ENCODE data around the gene PLEKHF1. TPM values are rescaled to one million over a fixed set of nuclear protein-coding genes. Genes with fewer than 3 reads are reported as not detected.

Gene PLEKHF1
- total and polyA plus RNA-seq, 2 of the 13 experiments (the other 11 are each of a cell fraction or from before 2014, with no cell fraction given): 2.9 to 3.8 TPM

DNA sequence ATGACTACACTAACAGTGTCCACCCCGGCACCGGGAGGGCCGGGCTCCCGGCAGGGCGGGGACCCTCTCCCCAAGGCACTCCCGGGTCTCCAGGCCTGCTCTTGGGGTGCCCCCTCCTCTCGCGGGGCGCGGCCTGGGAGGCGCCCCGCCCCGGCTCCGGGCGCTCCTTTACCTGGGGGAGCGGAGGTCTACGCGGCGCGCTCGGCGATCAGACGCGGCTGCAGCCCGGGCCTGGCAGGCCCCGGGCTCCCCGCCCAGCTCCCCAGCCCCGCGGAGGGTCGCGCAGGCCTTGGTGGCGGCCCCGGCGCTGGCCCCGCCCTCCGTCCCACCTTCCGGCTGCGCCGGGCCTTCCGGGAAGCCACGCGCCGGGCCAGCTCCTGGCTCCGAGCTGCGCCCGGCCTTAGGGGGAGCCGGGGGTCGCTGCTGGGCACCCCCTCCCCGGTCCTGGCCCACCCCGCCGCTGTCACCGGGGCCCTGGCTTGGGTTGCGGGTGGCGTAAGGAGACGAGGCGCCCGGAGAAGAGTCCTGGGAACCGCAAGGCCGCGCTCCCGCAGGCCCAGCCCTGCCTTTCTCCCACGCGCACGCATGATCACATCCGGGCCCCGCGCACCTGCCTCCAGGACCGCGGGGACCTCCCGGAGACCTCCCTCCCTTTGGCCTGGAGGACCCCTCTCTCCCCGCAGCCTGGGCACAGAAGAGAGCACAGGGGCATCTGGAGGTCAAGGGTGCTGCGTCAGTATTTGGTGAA lies 49.9 kb downstream of the PLEKHF1 start, which contains the start of gene C19orf12 (continued):
- TF ChIP-seq, protein P1, sequence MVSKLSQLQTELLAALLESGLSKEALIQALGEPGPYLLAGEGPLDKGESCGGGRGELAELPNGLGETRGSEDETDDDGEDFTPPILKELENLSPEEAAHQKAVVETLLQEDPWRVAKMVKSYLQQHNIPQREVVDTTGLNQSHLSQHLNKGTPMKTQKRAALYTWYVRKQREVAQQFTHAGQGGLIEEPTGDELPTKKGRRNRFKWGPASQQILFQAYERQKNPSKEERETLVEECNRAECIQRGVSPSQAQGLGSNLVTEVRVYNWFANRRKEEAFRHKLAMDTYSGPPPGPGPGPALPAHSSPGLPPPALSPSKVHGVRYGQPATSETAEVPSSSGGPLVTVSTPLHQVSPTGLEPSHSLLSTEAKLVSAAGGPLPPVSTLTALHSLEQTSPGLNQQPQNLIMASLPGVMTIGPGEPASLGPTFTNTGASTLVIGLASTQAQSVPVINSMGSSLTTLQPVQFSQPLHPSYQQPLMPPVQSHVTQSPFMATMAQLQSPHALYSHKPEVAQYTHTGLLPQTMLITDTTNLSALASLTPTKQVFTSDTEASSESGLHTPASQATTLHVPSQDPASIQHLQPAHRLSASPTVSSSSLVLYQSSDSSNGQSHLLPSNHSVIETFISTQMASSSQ (IDR thresholded peaks at IDR 0.05; ENCODE audit: low read depth): no peak
- TF ChIP-seq, protein P1 (CRISPR knock-in tag; IDR thresholded peaks at IDR 0.05; ENCODE audit: borderline replicate concordance): no peak
- TF ChIP-seq ZNF891 (CRISPR knock-in tag; IDR thresholded peaks at IDR 0.05) (no peak), THAP11 (CRISPR knock-in tag; IDR thresholded peaks at IDR 0.05) (peak; percentile 57; the same call in 1 of the 2 replicates), PCBP2 (optimal IDR thresholded peaks at IDR 0.05; ENCODE audit: low read depth, low read length, poor library complexity, severe bottlenecking) (no peak), ETV6 (CRISPR knock-in tag; conservative IDR thresholded peaks at IDR 0.05) (peak; percentile 51; the same call in 1 of the 2 replicates), MIXL1 (CRISPR knock-in tag; IDR thresholded peaks at IDR 0.05) (no peak), HNRNPLL (IDR thresholded peaks at IDR 0.05; ENCODE audit: low read depth, low read length, poor library complexity, severe bottlenecking) (peak; percentile 58), ZNF143 (CRISPR knock-in tag; IDR thresholded peaks at IDR 0.05) (no peak), ZSCAN25 (CRISPR knock-in tag; IDR thresholded peaks at IDR 0.05) (no peak), HES4 (CRISPR knock-in tag; IDR thresholded peaks at IDR 0.05; ENCODE audit: borderline replicate concordance) (peak; percentile 82; the same call in 1 of the 2 replicates), MED1 (CRISPR knock-in tag; IDR thresholded peaks at IDR 0.05) (0 out of 2 replicates have a peak, but pooled peaks have one; percentile 8), KMT2B (CRISPR knock-in tag; IDR thresholded peaks at IDR 0.05) (0 out of 2 replicates have a peak, but pooled peaks have one; percentile 21)
- TF ChIP-seq, protein P2, sequence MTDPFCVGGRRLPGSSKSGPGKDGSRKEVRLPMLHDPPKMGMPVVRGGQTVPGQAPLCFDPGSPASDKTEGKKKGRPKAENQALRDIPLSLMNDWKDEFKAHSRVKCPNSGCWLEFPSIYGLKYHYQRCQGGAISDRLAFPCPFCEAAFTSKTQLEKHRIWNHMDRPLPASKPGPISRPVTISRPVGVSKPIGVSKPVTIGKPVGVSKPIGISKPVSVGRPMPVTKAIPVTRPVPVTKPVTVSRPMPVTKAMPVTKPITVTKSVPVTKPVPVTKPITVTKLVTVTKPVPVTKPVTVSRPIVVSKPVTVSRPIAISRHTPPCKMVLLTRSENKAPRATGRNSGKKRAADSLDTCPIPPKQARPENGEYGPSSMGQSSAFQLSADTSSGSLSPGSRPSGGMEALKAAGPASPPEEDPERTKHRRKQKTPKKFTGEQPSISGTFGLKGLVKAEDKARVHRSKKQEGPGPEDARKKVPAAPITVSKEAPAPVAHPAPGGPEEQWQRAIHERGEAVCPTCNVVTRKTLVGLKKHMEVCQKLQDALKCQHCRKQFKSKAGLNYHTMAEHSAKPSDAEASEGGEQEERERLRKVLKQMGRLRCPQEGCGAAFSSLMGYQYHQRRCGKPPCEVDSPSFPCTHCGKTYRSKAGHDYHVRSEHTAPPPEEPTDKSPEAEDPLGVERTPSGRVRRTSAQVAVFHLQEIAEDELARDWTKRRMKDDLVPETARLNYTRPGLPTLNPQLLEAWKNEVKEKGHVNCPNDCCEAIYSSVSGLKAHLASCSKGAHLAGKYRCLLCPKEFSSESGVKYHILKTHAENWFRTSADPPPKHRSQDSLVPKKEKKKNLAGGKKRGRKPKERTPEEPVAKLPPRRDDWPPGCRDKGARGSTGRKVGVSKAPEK (CRISPR knock-in tag; IDR thresholded peaks at IDR 0.05; ENCODE audit: borderline replicate concordance): no peak
- TF ChIP-seq, protein P3, sequence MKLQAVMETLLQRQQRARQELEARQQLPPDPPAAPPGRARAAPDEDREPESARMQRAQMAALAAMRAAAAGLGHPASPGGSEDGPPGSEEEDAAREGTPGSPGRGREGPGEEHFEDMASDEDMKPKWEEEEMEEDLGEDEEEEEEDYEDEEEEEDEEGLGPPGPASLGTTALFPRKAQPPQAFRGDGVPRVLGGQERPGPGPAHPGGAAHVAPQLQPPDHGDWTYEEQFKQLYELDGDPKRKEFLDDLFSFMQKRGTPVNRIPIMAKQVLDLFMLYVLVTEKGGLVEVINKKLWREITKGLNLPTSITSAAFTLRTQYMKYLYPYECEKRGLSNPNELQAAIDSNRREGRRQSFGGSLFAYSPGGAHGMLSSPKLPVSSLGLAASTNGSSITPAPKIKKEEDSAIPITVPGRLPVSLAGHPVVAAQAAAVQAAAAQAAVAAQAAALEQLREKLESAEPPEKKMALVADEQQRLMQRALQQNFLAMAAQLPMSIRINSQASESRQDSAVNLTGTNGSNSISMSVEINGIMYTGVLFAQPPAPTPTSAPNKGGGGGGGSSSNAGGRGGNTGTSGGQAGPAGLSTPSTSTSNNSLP (IDR thresholded peaks at IDR 0.05; ENCODE audit: low read depth, low read length): no peak
